ENCODE results near the gene SPG7.
A peak's percentile ranks its signal among the peaks of the same experiment; 100 is the strongest.
"Not testable (repeated sequence)": the region's sequence is repeated elsewhere in the genome, so short reads cannot be mapped to it uniquely, and the experiment has no call there.

SPG7 gene

DNA sequence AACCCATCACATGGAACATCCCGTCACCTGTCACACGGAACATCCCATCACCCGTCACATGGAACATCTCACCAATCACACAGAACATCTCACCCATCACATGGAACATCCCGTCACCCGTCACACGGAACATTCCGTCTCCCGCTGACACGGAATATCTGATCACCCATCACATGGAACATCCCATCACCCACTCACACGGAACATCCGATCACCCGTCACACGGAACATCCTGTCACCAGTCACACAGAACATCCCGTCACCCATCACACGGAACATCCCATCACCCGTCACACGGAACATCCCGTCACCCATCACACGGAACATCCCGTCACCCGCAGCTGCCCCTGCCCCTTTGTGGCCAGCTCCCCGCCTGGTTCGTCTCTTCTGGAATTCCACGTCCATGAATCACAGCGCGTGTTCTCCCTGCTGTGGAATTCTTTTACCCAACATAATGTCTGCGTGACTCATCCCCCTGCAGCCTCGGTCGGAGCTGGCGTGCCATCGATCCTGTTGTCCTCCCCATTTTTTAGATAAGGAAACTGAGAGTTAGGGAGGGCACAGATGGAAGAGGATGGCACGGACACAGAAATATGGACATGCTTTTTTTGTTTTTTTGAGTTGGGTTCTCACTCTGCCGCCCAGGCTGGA lies 73.0 kb downstream of the SPG7 start:
- no peak for DNase-seq (ENCODE audit: low read depth)

DNA sequence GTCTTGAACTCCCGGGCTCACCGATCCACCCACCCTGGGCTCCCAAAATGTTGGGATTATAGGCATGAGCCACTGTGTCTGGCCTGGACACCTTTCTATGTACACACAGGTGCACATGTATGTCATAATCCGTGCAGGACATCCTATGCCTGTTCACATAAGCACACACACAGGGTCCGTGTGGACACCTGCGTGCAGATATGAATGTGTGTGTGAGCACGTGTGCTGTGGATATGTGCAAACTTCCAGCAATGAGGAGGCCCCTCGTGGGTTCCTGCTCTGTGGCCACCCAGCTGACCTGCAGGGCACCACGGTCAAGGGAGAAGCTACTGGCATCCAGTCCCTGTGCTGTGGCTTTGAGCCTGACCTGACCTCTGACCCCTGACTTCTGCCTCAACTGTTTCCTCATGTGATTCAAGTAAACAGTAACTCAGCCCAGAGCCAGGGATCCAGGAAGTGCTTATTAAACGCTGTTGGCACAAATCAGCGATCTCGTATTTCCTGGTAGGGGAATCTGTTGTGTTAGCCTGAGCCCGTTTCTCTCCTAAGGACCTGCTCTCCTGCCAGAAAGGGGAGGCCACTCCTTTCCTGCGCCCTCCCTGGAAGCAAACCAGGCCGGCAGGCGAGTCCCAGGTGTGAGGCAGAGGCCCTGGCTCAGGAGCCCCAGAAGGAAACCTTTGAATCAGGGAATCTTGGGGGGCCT lies 73.8 kb downstream of the SPG7 start:
- no peak for DNase-seq (ENCODE audit: low read depth)

DNA sequence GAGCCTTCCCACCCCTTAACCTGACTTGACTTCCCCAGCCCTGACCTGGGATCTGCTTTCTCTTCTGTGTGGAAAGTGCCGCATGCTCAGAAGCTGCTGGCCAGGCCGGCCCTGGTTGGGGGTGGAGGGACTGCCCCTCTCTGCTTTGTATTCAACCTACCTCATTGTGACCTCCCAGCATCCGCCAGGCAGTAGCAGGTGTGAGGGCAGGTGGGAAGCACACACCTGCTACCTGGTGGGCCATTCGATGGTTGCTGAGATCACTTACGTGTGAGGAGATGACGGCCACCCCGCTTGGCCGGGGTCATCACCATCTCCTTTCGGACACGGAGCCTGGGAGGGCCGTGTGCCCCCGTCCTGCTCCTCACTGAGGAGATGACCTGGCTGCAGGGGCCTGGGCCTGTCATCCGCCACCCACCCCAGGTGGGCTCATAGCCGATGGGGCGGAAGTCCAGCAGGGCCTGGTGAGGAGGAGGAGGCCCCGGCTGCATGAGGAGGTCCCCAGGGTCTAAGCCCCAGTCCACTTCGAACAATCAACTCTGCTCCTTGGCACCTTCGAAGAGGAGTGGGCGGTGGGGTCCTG lies 74.5 kb downstream of the SPG7 start:
- DNase-seq (ENCODE audit: low read depth): no peak

DNA sequence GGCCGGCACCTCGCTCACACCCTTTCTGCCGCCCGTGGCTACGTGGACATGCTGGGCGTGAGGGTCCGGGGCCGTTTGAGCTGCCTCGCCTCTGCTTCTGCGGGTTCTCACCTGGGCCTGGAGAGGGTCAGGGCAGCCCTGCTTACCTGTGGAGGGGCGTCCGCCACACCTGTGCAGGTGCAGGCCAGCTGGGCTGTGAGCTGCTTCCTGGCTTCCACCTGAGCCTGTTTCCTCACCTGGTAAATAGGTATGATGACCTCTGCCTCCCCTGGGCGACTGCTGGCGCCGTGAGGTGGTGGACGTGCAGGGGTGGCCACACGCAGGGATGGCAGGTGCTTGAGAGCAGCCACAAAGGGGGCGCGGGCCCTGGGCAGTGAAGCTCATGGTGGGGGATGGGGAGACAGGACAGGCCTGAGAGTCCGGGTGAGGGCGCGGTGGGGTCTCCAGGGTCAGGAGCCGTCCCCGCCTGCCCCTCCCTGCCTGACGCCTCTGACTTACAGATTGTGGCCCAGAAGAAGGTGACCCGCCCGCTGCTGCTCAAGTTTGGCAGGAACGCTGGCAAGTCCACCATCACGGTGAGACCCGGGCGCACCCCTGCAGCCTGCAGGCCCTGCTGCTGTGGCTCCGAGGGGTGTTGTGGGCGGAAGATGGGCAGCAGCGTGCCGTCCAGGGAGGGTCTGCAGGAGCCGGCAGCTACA lies 75.1 kb downstream of the SPG7 start:
- no peak for DNase-seq (ENCODE audit: low read depth)

DNA sequence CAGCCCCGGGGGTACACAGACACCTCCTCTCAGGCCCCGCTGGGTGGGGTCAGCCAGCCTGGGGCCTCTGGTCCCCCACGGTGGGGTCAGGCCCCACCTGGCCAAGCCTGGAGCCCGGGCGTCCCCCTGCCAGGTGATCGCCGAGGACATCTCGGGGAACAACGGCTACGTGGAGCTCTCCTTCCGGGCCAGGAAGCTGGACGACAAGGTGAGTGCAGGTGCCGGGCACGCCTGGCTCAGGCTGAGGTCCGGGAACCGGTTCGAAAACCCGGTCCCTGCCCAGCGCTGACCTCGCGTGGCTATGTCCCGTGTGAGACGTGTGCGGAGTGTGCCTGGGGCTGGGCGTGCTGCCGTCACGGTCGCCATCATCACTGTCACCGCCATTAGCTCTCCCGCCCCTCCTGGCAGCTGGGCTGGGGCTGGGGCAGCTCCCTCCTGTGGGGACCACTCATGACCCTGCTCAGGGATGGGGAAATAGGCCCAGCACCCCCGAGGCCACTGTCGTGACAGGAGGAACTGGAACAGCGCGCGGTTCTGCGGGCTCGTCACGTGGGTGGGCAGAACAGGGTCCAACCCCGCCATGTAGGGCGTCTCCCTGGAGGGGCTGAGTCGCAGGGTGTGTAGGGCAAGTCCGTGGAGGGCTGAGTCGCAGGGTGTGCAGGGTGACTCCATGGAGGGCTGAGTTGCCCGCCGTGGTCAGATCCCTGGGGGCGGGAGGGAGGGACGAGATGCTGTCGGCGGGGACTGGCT lies 75.9 kb downstream of the SPG7 start:
- DNase-seq (ENCODE audit: low read depth): no peak

DNA sequence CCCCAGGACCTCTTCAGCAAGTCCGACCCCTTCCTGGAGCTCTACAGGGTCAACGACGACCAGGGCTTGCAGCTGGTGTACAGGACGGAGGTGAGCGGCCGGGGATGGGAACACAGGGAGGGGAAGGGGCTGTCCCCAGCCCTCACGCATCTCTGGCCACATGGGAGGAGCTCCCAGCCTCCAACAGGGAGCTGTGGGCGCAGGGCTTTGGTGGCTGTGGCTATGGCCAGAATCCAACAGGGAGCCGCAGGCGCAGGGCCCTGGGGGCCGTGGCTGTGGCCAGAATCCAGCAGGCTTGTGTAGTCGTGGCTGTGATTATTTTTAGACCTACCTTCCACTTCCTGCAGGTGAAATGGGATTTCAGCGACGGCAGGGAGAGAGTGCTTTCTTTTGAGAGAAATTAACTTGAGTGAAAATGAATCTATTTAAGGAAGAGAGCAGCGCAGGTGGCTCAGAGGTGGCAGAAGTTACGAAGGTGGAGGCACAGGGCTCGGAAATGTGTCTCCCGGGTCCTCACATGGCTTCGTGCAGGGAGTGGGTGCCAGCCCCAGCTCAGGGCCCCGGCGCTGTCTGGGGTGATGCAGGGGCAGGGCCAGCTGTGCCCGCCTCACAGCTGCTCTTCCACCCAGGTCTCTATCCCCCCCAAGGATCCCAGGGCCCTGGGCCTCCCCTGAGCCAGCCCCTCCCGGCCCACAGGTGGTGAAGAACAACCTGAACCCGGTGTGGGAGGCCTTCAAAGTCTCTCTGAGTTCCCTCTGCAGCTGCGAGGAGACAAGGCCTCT lies 76.8 kb downstream of the SPG7 start:
- no peak for DNase-seq (ENCODE audit: low read depth)

DNA sequence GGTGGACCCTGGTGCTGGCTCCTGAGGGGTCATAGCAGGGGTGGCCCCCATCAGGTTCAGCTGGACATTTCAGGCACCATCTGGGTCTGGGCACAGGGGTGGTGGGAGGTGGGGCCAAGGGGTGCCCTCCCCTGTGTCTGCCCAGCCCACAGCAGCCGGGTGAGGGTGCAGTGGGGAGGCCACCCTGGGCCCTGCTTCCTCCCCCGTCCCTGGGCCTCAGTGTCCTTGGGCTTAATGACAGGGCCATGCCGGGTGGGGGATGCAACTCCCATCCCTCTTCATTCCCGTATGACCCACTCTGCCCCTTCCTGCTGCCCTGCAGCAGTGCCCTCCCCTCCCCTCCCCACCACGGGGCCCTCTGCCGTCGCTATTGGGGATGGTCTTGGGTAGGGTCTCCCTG lies 78.0 kb downstream of the SPG7 start:
- DNase-seq (ENCODE audit: low read depth): no peak

DNA sequence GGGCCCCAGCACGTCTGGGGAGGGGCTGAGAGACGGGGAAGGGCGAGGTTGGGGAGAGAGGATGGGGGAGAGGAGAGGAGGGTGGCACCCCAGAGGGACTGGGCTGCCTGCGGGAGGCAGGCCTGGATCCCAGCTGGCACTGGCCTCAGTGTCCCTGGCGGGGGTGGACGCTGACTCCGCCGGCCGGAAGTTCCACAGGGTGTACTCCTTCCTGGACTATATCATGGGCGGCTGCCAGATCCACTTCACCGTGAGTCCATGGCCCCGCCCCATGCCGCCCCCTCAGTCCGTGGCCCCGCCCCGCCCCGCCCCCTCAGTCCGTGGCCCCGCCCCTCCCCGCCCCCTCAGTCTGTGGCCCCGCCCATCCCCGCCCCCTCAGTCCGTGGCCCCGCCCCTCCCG lies 78.7 kb downstream of the SPG7 start:
- DNase-seq (ENCODE audit: low read depth): no peak

DNA sequence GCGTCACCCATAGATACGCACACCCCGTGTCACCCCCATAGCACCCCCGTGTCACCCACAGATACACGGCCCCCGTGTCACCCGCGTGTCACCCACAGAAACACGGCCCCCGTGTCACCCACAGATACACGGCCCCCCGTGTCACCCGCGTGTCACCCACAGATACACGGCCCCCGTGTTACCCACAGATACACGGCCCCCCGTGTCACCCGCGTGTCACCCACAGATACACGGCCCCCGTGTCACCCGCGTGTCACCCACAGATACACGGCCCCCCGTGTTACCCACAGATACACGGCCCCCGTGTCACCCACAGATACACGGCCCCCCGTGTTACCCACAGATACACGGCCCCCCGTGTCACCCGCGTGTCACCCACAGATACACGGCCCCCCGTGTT lies 79.5 kb downstream of the SPG7 start:
- DNase-seq (ENCODE audit: low read depth): not testable (repeated sequence)

DNA sequence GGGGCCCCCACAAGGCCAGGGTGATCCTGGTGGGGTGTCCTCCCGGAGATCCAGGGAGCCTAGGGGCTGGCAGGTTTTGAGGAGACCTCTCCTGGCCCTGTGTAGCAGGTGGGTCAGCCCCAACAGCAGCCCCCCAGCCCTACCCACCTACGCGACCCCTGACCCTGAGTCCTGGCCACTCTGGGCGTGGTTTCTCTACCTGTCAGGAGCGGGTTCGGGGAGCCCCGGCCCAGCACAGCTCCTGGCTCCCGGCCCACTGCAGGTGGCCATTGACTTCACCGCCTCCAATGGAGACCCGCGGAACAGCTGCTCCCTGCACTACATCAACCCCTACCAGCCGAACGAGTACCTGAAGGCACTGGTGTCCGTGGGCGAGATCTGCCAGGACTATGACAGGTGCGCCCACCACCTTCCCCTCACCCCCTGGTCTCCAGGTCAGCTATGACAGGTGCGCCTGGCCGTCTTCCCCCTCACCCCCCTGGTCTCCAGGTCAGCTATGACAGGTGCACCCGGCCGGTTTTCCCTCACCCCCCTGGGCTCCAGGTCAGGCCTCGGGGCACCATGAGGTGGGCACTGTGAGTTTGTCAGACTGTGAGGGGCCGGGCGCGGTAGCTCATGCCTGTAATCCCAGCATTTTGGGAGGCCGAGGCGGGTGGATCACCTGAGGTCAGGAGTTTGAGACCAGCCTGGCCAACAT lies 80.4 kb downstream of the SPG7 start:
- DNase-seq (ENCODE audit: low read depth): no peak

DNA sequence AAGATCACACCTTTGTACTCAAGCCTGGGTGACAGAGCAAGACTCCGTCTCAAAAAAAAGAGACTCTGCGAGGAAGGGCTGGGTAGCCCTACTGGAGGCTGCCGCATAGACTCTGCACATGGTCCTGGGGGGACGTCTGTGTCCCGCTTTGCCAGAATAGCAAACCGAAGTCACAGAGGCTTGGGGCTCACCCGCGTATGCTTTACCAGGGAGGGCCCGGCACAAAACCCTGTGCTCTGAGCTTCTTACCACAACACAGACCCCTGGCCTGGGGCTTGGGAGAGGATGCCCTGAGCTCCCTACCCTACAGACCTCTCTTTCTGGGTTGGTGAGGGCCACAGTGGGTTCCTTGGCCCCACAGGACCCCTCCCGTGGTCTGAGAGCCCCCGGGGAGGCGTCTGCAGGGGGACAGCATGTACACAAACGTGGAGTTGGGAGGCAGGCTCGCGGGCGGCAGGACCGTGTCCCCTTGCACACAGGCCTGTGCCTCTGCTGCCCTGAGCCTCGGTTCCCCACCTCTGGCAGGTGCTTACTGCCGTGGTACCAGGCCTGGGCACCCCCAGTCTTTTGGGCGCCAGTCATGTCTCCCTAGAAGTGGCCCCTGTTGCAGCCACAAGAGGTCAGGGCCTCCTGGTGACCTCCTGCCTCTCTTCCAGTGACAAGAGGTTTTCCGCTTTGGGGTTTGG lies 81.2 kb downstream of the SPG7 start:
- DNase-seq (ENCODE audit: low read depth): no peak

DNA sequence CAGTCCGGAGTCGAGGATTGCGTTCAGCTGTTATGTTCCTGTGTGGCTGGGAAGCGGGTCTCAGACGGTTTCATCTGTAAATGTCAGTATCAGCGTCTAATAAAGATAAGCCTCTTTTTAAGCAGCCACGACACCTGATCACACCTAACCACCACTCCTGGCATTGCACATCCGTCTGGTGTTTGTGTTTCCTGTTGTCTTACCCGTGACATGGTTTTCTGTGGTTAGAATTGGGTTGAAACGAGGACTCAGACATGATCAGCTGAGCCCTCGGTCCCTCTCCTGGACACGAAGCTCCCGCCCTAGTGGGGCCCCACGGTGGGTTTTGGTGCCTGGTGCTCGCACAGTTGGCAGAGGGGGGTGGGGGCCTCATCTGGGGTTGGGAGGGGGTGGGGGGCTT lies 85.6 kb downstream of the SPG7 start:
- DNase-seq (ENCODE audit: low read depth): peak; percentile 30

DNA sequence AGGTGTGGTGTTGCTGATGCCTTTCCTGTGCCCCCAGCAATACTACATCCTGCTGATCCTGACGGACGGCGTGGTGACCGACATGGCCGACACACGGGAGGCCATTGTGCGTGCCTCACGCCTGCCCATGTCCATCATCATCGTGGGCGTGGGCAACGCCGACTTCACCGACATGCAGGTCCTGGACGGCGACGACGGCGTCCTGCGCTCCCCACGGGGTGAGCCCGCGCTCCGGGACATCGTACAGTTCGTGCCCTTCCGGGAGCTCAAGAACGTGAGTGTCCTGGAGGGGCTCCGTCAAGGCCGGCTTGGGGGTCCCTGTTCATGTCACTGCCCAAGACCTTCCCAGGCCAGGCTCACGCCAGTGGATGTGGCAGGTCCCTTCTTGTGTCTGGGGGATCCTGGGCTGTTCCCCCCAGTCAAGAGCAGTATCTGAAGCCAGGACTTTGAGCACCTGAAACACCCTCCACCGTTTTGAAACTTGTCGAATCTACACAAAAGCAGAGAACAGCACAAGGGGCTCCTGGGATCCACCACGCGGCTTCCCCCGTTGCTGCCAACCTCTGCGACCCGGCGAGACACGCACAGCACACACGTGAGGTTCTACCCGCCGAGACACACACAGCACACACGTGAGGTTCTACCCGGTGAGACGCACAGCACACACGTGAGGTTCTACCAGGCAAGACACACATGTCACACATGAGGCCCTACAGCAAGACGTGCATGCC lies 87.3 kb downstream of the SPG7 start:
- DNase-seq (ENCODE audit: low read depth): no peak

DNA sequence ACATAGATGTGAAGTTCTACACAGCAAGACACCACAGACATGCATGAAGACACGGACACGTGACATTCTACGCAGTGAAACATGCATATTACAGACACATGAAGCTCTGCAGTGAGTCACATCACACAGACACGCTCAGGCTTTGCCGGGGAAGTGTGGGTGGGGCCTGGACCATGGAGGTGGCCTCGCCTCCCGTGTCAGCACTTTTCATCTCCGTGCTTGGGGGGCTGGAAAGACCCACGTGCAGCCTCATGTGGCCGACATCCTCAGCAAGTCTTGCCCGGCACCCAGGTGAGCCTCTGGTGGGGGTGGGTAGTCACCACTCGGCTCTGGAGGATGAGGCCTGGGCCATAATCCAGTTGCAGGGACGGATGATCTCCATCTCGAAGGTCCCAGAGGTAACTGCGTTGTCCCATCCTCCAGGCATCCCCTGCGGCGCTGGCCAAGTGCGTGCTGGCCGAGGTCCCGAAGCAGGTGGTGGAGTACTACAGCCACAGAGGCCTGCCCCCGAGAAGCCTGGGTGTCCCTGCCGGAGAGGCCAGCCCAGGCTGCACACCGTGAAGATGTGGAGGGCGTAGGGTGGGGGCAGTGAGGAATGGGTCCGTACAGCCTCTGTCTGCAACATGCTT lies 88.0 kb downstream of the SPG7 start:
- DNase-seq (ENCODE audit: low read depth): no peak

DNA sequence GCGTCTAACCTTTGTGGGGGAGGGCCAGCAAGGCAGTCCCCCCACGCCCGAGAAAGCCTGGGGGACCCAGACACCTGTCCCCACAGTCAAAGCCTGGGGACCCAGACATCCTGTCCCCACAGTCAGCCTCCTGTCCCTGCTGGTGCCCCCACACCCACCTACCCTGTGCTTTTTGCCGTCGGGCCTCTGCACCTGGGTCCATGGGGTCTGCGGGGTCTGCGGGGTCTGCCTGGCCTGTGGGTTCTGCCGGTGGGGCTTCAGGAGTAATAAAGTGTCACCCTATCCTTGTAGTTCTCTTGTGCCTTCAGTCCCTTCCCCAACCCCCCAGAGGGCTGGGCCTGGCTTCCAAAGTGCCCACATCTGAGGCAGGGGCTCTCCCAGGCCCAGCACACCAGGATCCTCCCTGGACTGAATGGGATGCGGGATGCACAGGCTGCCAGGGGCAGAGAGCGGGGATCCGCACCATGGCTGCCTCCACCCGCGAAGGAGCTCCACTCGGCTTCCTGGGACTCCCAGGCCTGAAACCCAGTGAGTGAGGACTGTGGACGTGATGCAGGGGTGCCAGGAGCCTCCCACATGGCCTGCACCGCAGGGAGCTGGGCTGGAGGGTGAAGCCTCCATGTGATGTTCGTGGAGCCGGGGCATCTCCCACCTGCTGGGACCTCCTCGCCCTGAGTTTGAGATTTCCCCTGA lies 88.9 kb downstream of the SPG7 start:
- DNase-seq (ENCODE audit: low read depth): no peak

DNA sequence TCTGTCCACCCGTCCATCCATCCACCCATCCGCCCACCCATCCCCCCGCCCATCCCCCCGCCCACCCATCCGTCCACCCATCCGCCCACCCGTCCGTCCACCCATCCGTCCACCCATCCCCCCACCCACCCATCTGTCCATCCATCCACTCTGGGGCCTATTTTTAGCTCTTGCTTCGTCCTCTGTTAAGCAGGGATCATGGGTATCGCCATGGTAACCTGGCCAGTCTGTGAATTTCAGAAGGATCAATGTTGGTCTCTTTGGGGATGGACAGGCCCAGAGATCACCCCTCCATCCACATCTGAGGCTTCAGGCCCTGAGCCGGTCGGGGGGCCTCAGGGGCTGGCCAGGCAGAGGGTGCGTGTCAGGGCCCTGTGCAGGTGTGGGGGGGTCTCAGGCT lies 90.0 kb downstream of the SPG7 start:
- DNase-seq (ENCODE audit: low read depth): no peak

DNA sequence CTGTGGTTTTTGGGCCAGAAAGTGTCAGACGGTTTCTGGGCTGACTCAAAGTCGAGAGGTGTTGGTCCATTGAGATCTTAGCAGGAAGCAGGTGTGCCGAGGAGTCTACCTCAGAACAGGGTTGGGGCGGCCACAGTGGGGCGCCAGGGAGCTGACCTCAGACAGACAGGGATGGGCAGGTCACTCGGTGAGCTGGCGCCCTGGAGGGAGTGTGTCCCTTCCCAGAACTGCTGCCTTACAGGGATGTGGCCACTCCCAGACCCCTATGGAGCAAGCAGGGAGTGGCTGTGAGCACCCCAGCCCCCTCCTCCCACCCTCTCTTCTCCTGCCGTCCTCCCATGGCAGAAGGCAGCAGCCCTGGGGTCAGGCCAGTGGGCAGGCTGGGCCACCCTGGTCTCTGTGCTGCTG lies 91.3 kb downstream of the SPG7 start:
- DNase-seq (ENCODE audit: low read depth): no peak

DNA sequence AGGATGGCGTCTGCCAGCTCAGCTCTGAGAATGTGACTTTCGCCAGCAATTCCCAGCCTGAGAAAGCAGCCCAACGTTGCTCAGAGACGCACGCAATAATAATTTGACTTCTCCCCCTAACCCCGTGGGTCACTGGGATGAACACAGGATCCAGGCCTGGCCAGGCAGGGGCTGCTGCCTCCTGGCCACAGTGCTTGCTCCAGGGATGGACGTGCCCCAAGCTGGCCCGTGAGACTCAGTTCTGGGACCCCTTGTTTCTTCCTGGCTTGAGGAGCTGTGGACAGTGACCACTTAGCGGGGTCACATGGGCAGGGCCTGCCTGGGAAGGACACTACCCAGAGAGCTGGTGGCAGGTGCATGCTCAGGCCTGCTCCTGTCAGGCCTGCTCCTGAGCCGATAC lies 91.7 kb downstream of the SPG7 start:
- DNase-seq (ENCODE audit: low read depth): no peak

DNA sequence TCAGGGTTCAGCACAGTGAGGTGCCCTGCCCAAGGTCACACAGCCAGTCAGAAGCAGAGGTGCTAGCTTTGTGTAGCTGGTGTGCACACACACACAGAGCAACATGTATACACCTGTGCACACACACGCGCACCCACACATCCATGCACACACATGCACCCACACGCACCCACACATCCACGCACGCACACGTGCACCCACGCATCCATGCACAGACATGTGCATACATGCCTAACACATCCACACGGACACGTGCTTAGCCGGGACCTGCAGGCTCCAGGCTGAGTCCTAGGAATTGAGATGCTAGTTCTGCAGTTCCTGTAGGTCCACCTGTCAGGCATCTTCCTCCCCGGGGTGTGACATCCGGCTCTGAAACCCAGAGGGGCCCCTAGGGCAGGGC lies 92.2 kb downstream of the SPG7 start:
- no peak for DNase-seq (ENCODE audit: low read depth)
